Calu3 (cell line): ENCODE results near the gene ZNF629. TPM values are rescaled to one million over a fixed set of nuclear protein-coding genes. Genes with fewer than 3 reads are reported as not detected.

Source experiments
- BruUV-seq: library from RNA; stranded (reverse); fragments of 400-500 nt; replicated peaks from 2 replicates; lab custom pipeline; 2021; lab: Mats Ljungman, UMichigan
- CTCF ChIA-PET: fragments of 300-600 bp; sonication (Branson Sonifier 250); formaldehyde crosslinking; loops from one replicate; lab custom pipeline; 2022; ENCODE audit warnings: antibody characterized with exemption; lab: Charles Lee
- DNase-seq: peaks from one replicate; pipeline ENCODE4 v3.0.0; 2022
- H3K27ac Mint-ChIP-seq: one replicate; pipeline ENCODE4 v1.8.0; 2022; ENCODE audit warnings: mixed read lengths; ENCODE audit not compliant: unreplicated experiment
- H3K27me3 Mint-ChIP-seq: one replicate; pipeline ENCODE4 v1.8.0; 2022; ENCODE audit warnings: mixed read lengths; ENCODE audit not compliant: unreplicated experiment
- H3K36me3 Mint-ChIP-seq: one replicate; pipeline ENCODE4 v1.8.0; 2022; ENCODE audit warnings: mild to moderate bottlenecking, moderate library complexity, mixed read lengths; ENCODE audit not compliant: insufficient read depth, unreplicated experiment
- H3K4me1 Mint-ChIP-seq: one replicate; pipeline ENCODE4 v1.8.0; 2022; ENCODE audit warnings: mild to moderate bottlenecking, low read depth, mixed read lengths; ENCODE audit not compliant: unreplicated experiment
- H3K4me3 Mint-ChIP-seq: one replicate; pipeline ENCODE4 v1.8.0; 2022; ENCODE audit warnings: mild to moderate bottlenecking, low read depth, moderate library complexity, mixed read lengths; ENCODE audit not compliant: unreplicated experiment
- H3K9me3 Mint-ChIP-seq: one replicate; pipeline ENCODE4 v1.8.0; 2022; ENCODE audit warnings: low read depth, mixed read lengths; ENCODE audit not compliant: unreplicated experiment
- CTCF ChIP-seq: fragments of 200-600 bp; IDR thresholded peaks from one replicate; pipeline ENCODE4 v1.8.0; 2022; ENCODE audit warnings: antibody characterized with exemption; ENCODE audit not compliant: unreplicated experiment
- intact Hi-C: fragments of 100-400 bp; cut with micrococcal nuclease; formaldehyde crosslinking; loops from one replicate; pipeline ENCODE4 v1.10.0; 2022; ENCODE audit not compliant: unreplicated experiment
- total RNA-seq: library from RNA; stranded (reverse); gene quantifications from 2 replicates; pipeline ENCODE4 v1.2.3, GENCODE V29; 2022

ZNF629 gene
- total RNA-seq, 1 experiment from 2014 or later = 29.9 TPM

- Mint-ChIP-seq H3K4me3 (no peak overlapping the region), H3K9me3 (no peaks in the 10 kb centered on the region), H3K27me3 (no peaks in the 10 kb centered on the region), H3K36me3 (peaks cover 84% of the 10 kb centered on the region), H3K4me1 (peaks cover 24% of the 10 kb centered on the region), H3K27ac (no peak overlapping the region)
- intact Hi-C loops = loop anchor here (5.0 kb wide), 1 partner anchor 157 kb away; the partner anchor contains the start of gene FBXL19
- no peak for TF ChIP-seq CTCF
- DNase-seq = no peak
- no TSS peak for BruUV-seq
- CTCF ChIA-PET = interaction anchor here (0.6 kb wide), 1 partner anchor 34 kb away, joined by 5 read pairs; no protein-coding TSS in a partner anchor
Measured at GRCh38 chr16:30764816-30765465, 22.1 kb downstream of the ZNF629 start.

DNA sequence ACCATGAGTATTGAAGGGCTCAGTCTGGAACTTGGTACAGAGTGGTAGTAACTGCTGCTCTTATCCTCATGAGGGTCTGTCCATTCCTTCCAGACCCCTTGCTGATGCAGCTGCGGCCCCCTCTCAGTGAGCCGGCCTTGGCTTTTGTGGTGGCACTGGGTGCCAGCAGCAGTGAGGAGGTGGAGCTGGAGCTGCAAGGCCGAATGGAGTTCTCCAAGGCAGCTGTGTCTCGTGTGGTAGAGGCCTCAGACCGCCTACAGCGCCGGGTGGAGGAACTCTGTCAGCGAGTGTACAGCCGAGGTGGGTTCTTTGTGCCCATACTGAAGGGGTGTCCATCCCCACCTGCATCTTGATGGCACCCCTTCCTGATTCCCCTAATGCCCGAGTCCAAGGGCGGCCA, 22.9 kb downstream of the ZNF629 start:
- peaks cover 24% of the 10 kb centered on the region for H3K4me1 Mint-ChIP-seq
- CTCF ChIA-PET = no interaction called here
- H3K27me3 Mint-ChIP-seq = no peaks in the 10 kb centered on the region
- no TSS peak for BruUV-seq
- H3K9me3 Mint-ChIP-seq = no peaks in the 10 kb centered on the region
- H3K36me3 Mint-ChIP-seq = peaks cover 80% of the 10 kb centered on the region
- intact Hi-C loops = loop anchor here (5.0 kb wide), 1 partner anchor 158 kb away; the partner anchor contains the start of gene FBXL19
- no peak for TF ChIP-seq CTCF
- no peak for DNase-seq
- H3K27ac Mint-ChIP-seq = no peak overlapping the region
- H3K4me3 Mint-ChIP-seq = no peak overlapping the region

GRCh38 chr16:30762991-30763725, 23.8 kb downstream of the ZNF629 start:
- Mint-ChIP-seq H3K4me3 (peak overlapping the region; percentile 96), H3K36me3 (peaks cover 75% of the 10 kb centered on the region), H3K4me1 (peaks cover 24% of the 10 kb centered on the region), H3K27me3 (no peaks in the 10 kb centered on the region), H3K27ac (peak overlapping the region; percentile 94), H3K9me3 (no peaks in the 10 kb centered on the region)
- CTCF ChIA-PET = no interaction called here
- intact Hi-C loops = loop anchor here (5.0 kb wide), 1 partner anchor 159 kb away; the partner anchor contains the start of gene FBXL19
- TF ChIP-seq CTCF = no peak
- no TSS peak for BruUV-seq
- DNase-seq = no peak

DNA sequence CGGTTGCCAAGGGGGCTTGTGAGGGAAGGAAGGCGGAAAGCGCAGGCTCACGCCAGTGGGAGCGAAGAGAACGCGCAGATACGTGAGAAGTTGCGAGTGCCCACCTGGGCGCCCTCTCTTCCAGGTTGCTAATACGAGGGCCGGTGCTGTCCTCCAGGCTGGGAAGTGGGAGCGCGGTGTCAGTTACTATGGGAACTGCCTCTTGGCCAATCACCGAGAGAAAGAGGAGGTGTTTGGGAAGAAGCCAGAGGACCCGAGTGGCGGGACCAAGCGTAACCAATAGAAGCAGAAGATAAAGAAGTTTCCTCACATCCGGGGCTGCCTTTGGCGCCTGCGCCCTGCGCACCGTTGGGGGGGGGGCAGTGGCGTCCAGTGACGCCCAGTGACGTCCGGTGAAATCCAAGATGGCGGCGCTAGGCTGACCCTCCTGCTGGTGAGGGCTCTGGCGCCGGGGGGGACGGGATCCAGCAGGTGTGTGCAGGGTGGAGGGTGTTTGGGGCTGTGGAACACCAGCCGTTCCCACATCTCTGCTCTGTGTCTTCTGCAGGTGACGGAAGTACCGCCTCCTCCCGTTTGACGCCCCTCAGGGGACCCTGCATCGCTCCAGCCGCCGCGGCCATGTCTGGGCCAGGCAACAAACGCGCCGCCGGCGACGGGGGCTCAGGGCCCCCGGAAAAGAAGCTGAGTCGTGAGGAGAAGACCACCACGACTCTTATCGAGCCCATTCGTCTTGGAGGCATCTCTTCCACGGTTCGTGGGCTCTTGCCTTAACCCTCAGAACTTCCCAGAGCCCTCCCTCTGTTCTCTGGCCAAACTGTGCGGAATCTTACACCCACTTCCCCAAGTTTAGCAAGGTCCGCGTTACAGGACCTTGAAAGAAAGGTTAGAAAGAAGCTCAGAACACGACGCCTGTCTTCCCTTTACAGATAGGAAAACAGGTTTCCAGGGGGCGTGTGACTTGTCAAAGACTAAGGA, 24.8 kb downstream of the ZNF629 start, which contains the start of the genes CFAP119 and RNF40:
CFAP119 (minus strand) TSS at position 135 of the 975 bp plus-strand sequence. CDS start 314 bp downstream, outside the sequence.
RNF40 (plus strand) TSS at position 395 of the 975 bp plus-strand sequence; CDS start at position 619, 224 bp downstream.
- TF ChIP-seq CTCF = no peak
- BruUV-seq = TSS peak; percentile 78
- intact Hi-C loops = loop anchor here (5.0 kb wide), 1 partner anchor 160 kb away; the partner anchor contains the start of gene FBXL19
- H3K36me3 Mint-ChIP-seq = peaks cover 71% of the 10 kb centered on the region
- H3K4me3 Mint-ChIP-seq = peak within 1 kb of the TSS; percentile 96
- H3K27me3 Mint-ChIP-seq = no peaks in the 10 kb centered on the region
- H3K4me1 Mint-ChIP-seq = peaks cover 24% of the 10 kb centered on the region
- peak; percentile 98 for DNase-seq
- no peaks in the 10 kb centered on the region for H3K9me3 Mint-ChIP-seq
- CTCF ChIA-PET = no interaction called here
- H3K27ac Mint-ChIP-seq = peak within 1 kb of the TSS; percentile 94
